ENCODE data around the gene UNKL.

UNKL gene

GRCh38 chr16:1413684-1414531 is 596 bp downstream of the UNKL start:
- H4K20me1 ChIP-seq (ENCODE audit: insufficient read depth, low read length), result no peaks in the 10 kb centered on the region
- TF ChIP-seq EZH2 (IDR thresholded peaks at IDR 0.05; ENCODE audit: borderline replicate concordance, low read length), result no peak
- TF ChIP-seq, protein P1, sequence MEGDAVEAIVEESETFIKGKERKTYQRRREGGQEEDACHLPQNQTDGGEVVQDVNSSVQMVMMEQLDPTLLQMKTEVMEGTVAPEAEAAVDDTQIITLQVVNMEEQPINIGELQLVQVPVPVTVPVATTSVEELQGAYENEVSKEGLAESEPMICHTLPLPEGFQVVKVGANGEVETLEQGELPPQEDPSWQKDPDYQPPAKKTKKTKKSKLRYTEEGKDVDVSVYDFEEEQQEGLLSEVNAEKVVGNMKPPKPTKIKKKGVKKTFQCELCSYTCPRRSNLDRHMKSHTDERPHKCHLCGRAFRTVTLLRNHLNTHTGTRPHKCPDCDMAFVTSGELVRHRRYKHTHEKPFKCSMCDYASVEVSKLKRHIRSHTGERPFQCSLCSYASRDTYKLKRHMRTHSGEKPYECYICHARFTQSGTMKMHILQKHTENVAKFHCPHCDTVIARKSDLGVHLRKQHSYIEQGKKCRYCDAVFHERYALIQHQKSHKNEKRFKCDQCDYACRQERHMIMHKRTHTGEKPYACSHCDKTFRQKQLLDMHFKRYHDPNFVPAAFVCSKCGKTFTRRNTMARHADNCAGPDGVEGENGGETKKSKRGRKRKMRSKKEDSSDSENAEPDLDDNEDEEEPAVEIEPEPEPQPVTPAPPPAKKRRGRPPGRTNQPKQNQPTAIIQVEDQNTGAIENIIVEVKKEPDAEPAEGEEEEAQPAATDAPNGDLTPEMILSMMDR (IDR thresholded peaks at IDR 0.05; ENCODE audit: low read length), result peak; percentile 84
- H3K4me1 ChIP-seq (ENCODE audit: insufficient read depth, low read length, severe bottlenecking), result peaks cover 10% of the 10 kb centered on the region
- H3F3A ChIP-seq (ENCODE audit: insufficient read depth, low read length), result peaks cover 6% of the 10 kb centered on the region
- H3K36me3 ChIP-seq (ENCODE audit: insufficient read depth, low read length), result peaks cover 17% of the 10 kb centered on the region
- H3K9ac ChIP-seq (ENCODE audit: low read length), result peak overlapping the region; percentile 83
- H2AFZ ChIP-seq (ENCODE audit: low read length), result no peak overlapping the region
- peak overlapping the region; percentile 28 for H3K27ac ChIP-seq (ENCODE audit: low read depth, low read length, poor library complexity, severe bottlenecking)
- H3K79me2 ChIP-seq (ENCODE audit: insufficient read depth, low read length), result no peaks in the 10 kb centered on the region
- no peaks in the 10 kb centered on the region for H3K9me3 ChIP-seq (ENCODE audit: low read length)
- peak overlapping the region; percentile 69 for H3K4me2 ChIP-seq (ENCODE audit: low read length)
- H3K9me2 ChIP-seq (ENCODE audit: low read depth, low read length), result no peaks in the 10 kb centered on the region
- H3K27me3 ChIP-seq (ENCODE audit: insufficient read depth, low read length), result no peaks in the 10 kb centered on the region
- peak overlapping the region; percentile 88 for H3K4me3 ChIP-seq (ENCODE audit: low read depth, low read length, poor library complexity, severe bottlenecking)

- no peaks in the 10 kb centered on the region for H4K20me1 ChIP-seq (ENCODE audit: insufficient read depth, low read length)
- H3K4me2 ChIP-seq (ENCODE audit: low read length), result no peak overlapping the region
- no peak overlapping the region for H3K9ac ChIP-seq (ENCODE audit: low read length)
- H3K27me3 ChIP-seq (ENCODE audit: insufficient read depth, low read length), result no peaks in the 10 kb centered on the region
- H3K27ac ChIP-seq (ENCODE audit: low read depth, low read length, poor library complexity, severe bottlenecking), result no peak overlapping the region
- no peaks in the 10 kb centered on the region for H3K9me3 ChIP-seq (ENCODE audit: low read length)
- H3K79me2 ChIP-seq (ENCODE audit: insufficient read depth, low read length), result no peaks in the 10 kb centered on the region
- no peak overlapping the region for H3K4me3 ChIP-seq (ENCODE audit: low read depth, low read length, poor library complexity, severe bottlenecking)
- H3K9me2 ChIP-seq (ENCODE audit: low read depth, low read length), result no peaks in the 10 kb centered on the region
- H3K36me3 ChIP-seq (ENCODE audit: insufficient read depth, low read length), result peaks cover 17% of the 10 kb centered on the region
- no peak overlapping the region for H2AFZ ChIP-seq (ENCODE audit: low read length)
- peaks cover 6% of the 10 kb centered on the region for H3F3A ChIP-seq (ENCODE audit: insufficient read depth, low read length)
- TF ChIP-seq, protein P1 (IDR thresholded peaks at IDR 0.05; ENCODE audit: low read length), result no peak
- no peak for TF ChIP-seq EZH2 (IDR thresholded peaks at IDR 0.05; ENCODE audit: borderline replicate concordance, low read length)
- peaks cover 11% of the 10 kb centered on the region for H3K4me1 ChIP-seq (ENCODE audit: insufficient read depth, low read length, severe bottlenecking)
Observed at GRCh38 chr16:1412847-1413246, 1.7 kb downstream of the UNKL start.

GRCh38 chr16:1408171-1408837 is 6.2 kb downstream of the UNKL start:
- H3K27ac ChIP-seq (ENCODE audit: low read depth, low read length, poor library complexity, severe bottlenecking), result no peak overlapping the region
- no peak overlapping the region for H2AFZ ChIP-seq (ENCODE audit: low read length)
- peak overlapping the region; percentile 44; the same call in 1 of the 2 replicates for H3K9ac ChIP-seq (ENCODE audit: low read length)

More at GRCh38 chr16:1408171-1408837, 6.2 kb downstream of the UNKL start:
- no peaks in the 10 kb centered on the region for H3K79me2 ChIP-seq (ENCODE audit: insufficient read depth, low read length)
- no peaks in the 10 kb centered on the region for H3K9me3 ChIP-seq (ENCODE audit: low read length)
- peaks cover 10% of the 10 kb centered on the region for H3K4me1 ChIP-seq (ENCODE audit: insufficient read depth, low read length, severe bottlenecking)
- no peaks in the 10 kb centered on the region for H3K27me3 ChIP-seq (ENCODE audit: insufficient read depth, low read length)
- H4K20me1 ChIP-seq (ENCODE audit: insufficient read depth, low read length), result no peaks in the 10 kb centered on the region
- no peaks in the 10 kb centered on the region for H3K9me2 ChIP-seq (ENCODE audit: low read depth, low read length)
- H3K4me2 ChIP-seq (ENCODE audit: low read length), result peak overlapping the region; percentile 85
- peak overlapping the region; percentile 64 for H3K4me3 ChIP-seq (ENCODE audit: low read depth, low read length, poor library complexity, severe bottlenecking)
- peaks cover 18% of the 10 kb centered on the region for H3K36me3 ChIP-seq (ENCODE audit: insufficient read depth, low read length)
- no peak for TF ChIP-seq EZH2 (IDR thresholded peaks at IDR 0.05; ENCODE audit: borderline replicate concordance, low read length)
- TF ChIP-seq, protein P1 (IDR thresholded peaks at IDR 0.05; ENCODE audit: low read length), result no peak
- no peaks in the 10 kb centered on the region for H3F3A ChIP-seq (ENCODE audit: insufficient read depth, low read length)

Measured in OCI-LY1 (cell line).